ENCODE results near the gene SERPINB6. TPM values are rescaled to one million over a fixed set of nuclear protein-coding genes. Genes with fewer than 3 reads are reported as not detected.
A peak's percentile ranks its signal among the peaks of the same experiment; 100 is the strongest.

The SERPINB6 gene
- total and polyA plus RNA-seq, 9 of the 15 experiments (the other 6 are each of a cell fraction or from before 2014, with no cell fraction given): 86.6 to 211 (median 143) TPM

- TF ChIP-seq SRSF3 (IDR thresholded peaks at IDR 0.05; ENCODE audit: insufficient read depth, low read length) (no peak), ZNF584 (CRISPR knock-in tag; IDR thresholded peaks at IDR 0.05; ENCODE audit: low read depth) (no peak), ETV5 (CRISPR knock-in tag; IDR thresholded peaks at IDR 0.05; ENCODE audit: low read depth) (no peak), ZNF780A (CRISPR knock-in tag; IDR thresholded peaks at IDR 0.05) (no peak), RFX1 (IDR thresholded peaks at IDR 0.05) (no peak), RFX5 (IDR thresholded peaks at IDR 0.05; ENCODE audit: low read depth, low read length) (no peak), STAG1 (CRISPR knock-in tag; IDR thresholded peaks at IDR 0.05; ENCODE audit: borderline replicate concordance) (no peak), MCM3 (IDR thresholded peaks at IDR 0.05) (no peak), TAL1 (IDR thresholded peaks at IDR 0.05) (no peak), ZKSCAN3 (CRISPR knock-in tag; IDR thresholded peaks at IDR 0.05) (no peak), CBX1 (IDR thresholded peaks at IDR 0.05; ENCODE audit: low read depth) (no peak), DDX20 (tag; IDR thresholded peaks at IDR 0.05; ENCODE audit: low read depth) (no peak), TCF7 (IDR thresholded peaks at IDR 0.05; ENCODE audit: borderline replicate concordance) (peak; percentile 70; the same call in 1 of the 2 replicates), RBM34 (IDR thresholded peaks at IDR 0.05; ENCODE audit: borderline replicate concordance, insufficient read depth, low read length) (no peak), ZNF75A (CRISPR knock-in tag; IDR thresholded peaks at IDR 0.05) (no peak), SNIP1 (IDR thresholded peaks at IDR 0.05; ENCODE audit: low read depth) (no peak), BRCA1 (IDR thresholded peaks at IDR 0.05) (no peak), BRCA1 (CRISPR knock-in tag; IDR thresholded peaks at IDR 0.05) (no peak), CSDE1 (IDR thresholded peaks at IDR 0.05) (no peak), KLF13 (tag; IDR thresholded peaks at IDR 0.05; ENCODE audit: borderline replicate concordance, low read depth) (no peak), POLR2H (tag; IDR thresholded peaks at IDR 0.05; ENCODE audit: low read depth) (no peak), ZBTB2 (IDR thresholded peaks at IDR 0.05) (peak; percentile 52; the same call in 1 of the 2 replicates), ZFP91 (CRISPR knock-in tag; IDR thresholded peaks at IDR 0.05) (0 out of 2 replicates have a peak, but pooled peaks have one; percentile 68), CCNT2 (IDR thresholded peaks at IDR 0.05; ENCODE audit: borderline replicate concordance, extremely low read depth, insufficient read length, low read depth, low read length) (no peak), ILK (tag; IDR thresholded peaks at IDR 0.05; ENCODE audit: borderline replicate concordance, low read depth) (no peak), HEY1 (CRISPR knock-in tag; IDR thresholded peaks at IDR 0.05; ENCODE audit: borderline replicate concordance) (no peak), KHSRP (IDR thresholded peaks at IDR 0.05) (no peak), TEAD4 (IDR thresholded peaks at IDR 0.05; ENCODE audit: low read length) (peak; percentile 25; the same call in 1 of the 2 replicates), TEAD4 (CRISPR knock-in tag; IDR thresholded peaks at IDR 0.05; ENCODE audit: borderline replicate concordance) (no peak), FOXK1 (CRISPR knock-in tag; IDR thresholded peaks at IDR 0.05; ENCODE audit: borderline replicate concordance) (no peak), PHB2 (IDR thresholded peaks at IDR 0.05; ENCODE audit: low read depth) (no peak)
Measured at GRCh38 chr6:2952557-2953095, 18.7 kb downstream of the SERPINB6 start (continued).

Data from K562 (cell line).